Measurements from ENCODE around the gene RARS2.

DNA sequence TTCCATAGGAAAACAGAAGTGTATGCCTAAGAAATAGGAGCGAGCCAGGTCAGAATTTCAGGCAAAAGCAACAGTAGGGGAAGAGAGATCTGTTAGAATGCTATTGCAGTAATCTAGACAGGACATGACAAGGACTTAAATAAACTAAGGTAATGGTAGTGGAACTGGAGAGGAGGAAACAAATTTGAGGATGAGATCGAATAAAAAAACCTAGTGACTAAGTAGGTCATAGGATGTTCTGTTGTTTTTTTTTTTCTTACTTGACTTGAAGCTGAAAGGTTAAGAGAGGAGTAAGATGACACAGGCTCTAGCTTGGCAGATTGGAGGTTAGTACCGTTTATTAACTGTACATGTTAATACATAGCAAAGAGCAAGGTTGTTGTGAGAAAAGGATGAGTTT, 28.7 kb upstream of the RARS2 start:
- TF ChIP-seq POLR2A (IDR thresholded peaks at IDR 0.05; ENCODE audit: extremely low read depth, insufficient read length) (no peak), MYC (IDR thresholded peaks at IDR 0.05; ENCODE audit: low read depth, low read length) (no peak)
- TF ChIP-seq, protein P1, sequence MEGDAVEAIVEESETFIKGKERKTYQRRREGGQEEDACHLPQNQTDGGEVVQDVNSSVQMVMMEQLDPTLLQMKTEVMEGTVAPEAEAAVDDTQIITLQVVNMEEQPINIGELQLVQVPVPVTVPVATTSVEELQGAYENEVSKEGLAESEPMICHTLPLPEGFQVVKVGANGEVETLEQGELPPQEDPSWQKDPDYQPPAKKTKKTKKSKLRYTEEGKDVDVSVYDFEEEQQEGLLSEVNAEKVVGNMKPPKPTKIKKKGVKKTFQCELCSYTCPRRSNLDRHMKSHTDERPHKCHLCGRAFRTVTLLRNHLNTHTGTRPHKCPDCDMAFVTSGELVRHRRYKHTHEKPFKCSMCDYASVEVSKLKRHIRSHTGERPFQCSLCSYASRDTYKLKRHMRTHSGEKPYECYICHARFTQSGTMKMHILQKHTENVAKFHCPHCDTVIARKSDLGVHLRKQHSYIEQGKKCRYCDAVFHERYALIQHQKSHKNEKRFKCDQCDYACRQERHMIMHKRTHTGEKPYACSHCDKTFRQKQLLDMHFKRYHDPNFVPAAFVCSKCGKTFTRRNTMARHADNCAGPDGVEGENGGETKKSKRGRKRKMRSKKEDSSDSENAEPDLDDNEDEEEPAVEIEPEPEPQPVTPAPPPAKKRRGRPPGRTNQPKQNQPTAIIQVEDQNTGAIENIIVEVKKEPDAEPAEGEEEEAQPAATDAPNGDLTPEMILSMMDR (IDR thresholded peaks at IDR 0.05; ENCODE audit: low read depth, low read length), result no peak

Data from NB4 (cell line).